Inflammatory macrophage (primary cell): ENCODE measurements around the gene GGT5.
A peak's percentile ranks its signal among the peaks of the same experiment; 100 is the strongest.

Experiments
- DNase-seq, 2 donors: peaks; one replicate each; pipeline ENCODE4 v3.0.0-alpha.2; 2020 to 2022

The GGT5 gene

DNA sequence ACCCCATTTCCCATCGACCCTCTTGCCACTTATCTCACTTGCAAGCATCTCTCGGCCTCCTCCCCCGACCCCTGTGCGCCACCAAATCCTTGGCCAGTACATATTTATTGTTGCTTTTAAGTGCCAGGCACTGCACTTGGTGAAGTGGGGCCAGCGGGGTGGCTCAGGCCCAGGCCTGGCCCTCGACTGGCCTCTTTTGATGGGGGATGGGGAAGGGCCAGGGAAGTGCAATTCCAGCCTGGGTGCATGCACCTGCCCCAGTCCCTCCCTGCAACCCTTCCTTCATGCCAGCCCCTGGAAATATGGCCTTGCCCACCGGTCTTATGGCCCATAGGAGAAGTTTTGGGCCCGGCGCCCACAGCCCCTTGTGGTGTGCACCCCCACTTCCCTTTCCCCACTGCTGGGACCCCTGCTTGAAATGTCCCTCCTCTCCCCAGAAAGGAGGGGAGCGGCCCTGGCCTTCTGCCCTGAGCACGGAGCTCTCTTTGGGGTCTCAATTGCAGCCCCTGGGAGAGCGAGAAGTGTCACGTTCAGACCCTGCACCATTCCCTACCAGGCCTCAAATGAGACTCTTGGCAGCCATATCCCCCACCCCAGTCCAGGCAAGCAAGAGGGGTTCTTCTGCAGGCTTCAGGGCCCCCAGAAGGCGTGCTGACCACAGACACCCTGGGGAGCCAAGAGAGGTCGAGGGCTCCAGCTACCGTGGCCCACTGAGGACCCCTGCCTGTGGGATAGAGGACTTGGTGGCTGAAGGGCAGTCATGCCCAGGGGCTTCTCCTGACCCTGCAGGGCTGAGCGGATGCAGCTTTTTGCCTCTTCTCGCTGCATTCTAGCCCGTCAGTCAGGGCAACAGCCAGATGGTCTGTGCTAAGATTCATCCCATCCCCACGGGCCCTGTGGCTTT is 62.6 kb downstream of the GGT5 start:
- no peak for DNase-seq

DNA sequence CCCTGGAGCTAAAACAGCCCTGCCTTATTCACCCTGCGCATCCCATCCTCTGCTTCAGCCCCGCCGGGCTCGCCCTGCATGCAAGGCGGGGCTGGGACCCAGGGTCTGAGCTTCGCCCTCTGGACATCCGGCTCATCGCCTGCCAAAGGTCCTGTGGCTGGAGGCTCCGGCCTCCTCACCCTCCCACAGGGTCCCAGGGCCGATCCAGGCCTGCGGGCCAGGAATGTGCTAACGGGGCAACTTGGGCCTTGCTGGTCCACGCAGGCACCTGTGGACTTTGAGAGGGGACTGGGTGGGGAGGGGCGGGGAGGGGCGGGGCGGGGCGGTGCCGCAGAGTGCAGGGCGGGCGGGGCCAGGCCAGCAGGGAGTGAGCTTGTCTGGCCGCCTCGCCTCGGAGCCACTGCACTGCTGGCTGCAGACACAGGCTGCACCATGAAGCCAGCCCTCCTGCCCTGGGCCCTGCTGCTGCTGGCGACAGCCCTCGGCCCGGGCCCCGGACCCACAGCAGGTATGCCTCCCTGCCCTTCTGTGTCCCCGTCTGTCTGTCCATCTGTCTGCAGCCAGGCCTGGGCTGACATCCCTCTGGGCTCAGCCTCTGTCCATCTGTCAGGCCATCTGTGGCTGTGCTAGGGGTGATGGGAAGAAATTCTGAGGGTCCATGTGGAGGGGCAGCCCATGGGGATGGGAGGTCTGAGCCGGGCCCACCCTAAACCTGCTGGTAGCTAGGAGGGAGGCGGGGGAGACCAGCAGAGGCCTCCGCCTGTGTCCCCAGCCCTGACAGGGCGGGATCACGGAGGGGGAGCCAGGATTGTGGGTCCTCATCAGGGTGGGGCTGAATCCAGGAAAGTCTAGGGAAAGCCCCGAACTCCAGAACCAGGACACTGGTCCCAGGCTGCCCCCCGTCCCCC is 63.5 kb downstream of the GGT5 start, which contains the start of gene SUSD2:
TSS of gene SUSD2 (plus strand) at position 400 of the 908 bp plus-strand sequence. CDS start at position 433, 33 bp downstream.
- DNase-seq: no peak

DNA sequence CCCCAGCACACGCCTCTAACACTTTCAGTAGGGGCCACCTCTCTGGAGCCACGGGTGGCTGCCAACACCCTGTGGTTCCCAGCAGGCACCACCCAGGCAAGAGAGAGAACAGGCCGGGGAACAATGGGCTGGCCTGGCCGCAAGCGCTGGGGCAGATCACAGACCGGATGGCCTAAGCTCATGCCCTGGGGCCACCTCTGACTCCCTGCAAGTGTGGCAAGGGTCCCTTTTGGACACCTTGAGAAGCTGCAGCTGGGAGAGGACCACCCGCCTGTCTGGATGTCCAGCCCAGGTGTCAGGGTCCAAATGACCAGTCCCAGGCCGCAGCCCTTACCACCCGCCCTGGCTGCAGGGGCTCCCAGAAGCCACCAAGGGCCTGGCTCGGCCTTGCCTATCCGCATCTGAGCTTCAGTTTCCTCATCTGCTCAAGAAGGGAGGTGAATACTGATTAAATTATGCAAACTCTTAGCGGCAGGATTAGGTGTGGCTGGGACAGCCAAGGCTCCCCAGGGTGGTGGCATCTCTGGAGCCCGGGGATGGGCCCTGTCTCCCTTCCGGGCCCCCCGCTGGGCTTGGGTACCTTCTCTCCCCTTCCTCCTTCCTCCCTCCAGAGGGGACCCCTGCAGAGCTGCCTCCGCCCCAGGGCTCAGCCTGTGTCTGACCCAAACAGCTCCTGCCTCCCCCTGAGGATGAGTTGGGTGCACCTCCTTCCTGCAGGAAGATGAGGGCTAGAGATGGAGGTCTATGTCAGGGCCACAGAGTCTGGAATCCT is 64.4 kb downstream of the GGT5 start:
- no peak for DNase-seq

DNA sequence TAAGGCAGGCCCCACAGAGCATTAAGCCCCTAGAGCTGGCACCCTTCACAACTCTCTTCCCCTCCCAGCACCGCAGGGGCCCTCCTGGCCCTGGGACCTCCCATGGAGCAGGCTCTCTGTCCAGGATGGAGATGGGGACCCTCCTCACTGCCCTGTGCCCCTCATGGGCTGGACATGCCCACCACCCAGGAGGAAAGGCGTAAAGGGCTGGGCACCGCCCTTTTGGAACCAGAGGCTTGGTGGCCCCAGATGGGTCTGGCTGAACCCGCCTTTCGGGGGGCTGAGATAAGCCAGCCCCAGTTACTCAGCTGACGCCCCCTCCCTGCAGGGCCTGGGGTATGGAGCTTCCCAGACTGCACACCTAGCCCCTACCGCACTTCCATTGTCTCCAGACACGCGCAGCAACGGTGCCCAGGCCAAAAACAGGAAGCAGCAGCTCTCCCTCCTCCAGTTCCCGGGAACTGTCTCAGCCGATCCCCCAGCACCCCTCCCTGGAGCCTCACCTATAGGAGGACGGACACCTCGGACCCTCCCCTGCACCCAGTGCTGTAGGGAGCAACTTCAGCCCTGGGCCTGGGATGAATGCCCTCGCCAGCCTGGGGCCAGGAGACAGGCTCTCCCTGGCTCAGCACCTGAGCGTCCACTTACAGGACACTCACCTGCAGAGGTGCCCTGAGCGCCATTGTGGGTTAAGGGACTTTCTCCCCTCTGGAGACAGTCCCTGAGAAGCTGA is 65.2 kb downstream of the GGT5 start:
- DNase-seq: peak in 1 of 2 donors; percentile 9

DNA sequence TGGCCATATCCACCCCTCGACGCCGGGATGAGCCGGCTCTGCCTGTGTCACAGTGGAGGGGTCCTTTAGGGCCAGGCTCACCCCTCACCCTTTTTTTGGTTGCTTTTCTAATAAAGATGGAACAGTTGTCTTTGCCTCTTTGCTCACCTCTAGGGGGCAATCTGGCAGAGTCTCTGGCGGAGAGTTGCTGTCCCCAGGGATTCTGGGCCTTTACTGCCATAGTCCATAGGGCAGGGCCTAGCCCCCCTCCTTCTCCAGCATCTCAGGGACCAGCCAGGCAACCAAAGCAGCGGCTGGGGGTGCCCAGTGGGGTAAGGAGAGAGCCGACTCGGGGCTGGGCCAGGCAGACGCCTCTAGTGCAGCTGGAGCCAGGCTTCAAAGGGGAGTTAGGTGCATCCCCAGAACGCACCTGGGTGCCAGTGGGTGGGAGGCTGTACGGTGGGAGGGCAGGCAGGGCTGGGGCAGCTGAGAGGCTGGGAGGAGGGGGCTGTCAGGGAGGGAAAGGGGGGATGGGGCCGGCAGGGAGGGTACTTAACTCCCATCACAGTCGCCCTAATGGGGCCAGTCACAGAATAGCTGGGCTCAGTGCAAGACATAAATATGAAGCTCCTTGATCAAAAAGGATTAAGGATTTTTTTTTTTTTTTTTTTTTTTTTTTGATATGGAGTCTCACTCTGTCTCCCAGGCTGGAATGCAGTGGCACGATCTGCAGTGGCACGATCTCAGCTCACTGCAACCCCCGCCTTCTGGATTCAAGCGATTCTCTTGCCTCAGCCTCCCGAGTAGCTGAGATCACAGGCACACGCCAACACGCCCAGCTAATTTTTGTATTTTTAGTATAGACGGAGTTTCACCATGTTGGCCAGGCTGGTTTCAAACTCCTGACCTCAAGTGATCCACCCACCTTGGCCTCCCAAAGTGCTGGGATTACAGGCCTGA is 66.1 kb downstream of the GGT5 start:
- peak in 1 of 2 donors; percentile 14 for DNase-seq

DNA sequence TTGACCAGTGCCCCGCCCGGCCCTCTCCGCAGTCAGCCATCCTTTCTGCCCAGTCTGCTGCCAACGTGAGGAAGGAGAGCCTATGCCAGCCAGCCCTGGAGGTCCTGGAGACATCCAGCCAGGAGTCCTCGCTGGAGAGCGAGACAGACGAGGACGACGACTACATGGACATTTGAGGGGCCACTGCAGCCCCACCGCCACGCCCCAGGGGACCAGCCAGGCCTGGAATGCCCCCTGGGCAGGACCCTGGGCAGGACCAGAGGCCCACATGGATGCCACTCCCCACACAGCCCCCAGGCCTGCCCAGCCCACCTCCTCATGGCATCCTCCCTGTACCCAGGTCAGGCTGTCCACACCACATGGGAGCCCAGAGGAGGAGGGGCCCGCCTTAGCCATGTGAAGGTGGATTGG is 66.9 kb downstream of the GGT5 start:
- no peak for DNase-seq

DNA sequence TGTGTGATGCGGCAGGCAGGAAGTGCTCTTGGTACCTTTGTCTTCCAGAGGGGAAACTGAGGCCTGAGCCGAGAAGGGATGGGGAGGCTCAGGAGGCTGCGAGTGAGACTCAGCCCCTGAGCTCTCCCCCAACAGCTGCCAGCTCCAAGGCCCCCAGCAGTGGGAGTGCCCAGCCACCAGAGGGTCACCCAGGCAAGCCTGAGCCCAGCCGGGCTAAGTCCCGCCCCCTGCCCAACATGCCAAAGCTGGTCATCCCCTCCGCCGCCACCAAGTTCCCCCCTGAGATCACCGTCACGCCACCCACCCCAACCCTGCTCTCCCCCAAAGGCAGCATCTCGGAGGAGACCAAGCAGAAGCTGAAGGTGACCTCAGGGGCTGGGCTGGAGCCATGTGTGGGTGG is 67.4 kb downstream of the GGT5 start:
- no peak for DNase-seq

DNA sequence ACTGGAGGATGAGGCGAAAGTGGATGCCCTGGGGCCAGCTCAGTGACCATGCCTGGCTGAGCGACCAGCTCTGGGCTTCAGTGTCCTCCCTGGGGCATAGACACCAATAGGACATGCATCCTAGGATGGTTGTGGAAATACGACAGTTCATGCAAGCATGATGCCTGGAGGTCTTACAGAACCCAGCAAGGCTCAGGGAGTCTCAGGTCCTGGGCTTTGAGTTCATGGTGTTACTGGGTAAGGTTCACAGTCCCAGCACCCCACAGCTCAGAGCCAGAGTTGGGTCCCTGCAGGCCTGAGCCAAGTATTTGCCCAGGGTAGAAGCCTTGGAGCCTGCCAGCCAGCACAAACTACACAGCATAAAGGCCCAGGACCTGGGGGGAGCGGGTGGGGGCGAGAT is 67.8 kb downstream of the GGT5 start:
- no peak for DNase-seq

DNA sequence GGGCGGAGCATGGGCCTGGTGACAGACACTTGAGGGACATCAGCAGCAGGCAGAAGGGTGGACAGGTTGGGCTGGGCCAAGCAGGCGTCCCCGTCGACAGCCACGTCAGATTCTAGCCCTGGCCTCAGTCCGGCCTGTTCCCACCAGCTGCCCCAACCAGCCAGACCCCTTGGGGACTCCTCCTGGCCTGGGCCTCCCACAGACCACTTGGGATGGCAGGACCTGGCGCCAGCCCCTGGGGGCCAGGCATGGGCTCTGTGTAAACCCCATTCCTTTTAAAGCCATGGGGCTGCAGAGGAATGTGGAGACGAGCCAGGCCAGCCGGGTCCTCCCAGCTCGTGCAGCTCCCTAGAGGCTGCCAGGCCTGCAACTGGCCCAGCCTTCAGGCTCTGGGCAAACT is 68.3 kb downstream of the GGT5 start:
- DNase-seq: no peak

DNA sequence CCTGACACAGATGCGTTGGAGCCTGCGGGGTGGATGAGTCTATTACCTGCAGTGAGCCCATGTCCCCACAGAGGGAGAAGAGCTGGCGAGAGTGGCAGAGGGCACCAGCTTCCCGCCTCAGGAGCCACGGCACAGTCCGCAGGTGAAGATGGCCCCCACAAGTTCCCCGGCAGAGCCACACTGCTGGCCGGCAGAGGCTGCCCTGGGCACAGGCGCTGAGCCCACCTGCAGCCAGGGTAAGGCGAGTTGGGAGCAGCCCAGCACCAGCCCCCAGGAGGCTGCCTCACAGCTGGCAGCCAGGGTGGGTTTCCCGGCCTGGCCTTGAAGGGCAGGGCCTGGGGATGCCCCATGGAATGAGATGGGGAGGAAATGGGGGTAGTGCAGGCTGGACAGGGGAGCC is 68.8 kb downstream of the GGT5 start:
- DNase-seq: no peak

DNA sequence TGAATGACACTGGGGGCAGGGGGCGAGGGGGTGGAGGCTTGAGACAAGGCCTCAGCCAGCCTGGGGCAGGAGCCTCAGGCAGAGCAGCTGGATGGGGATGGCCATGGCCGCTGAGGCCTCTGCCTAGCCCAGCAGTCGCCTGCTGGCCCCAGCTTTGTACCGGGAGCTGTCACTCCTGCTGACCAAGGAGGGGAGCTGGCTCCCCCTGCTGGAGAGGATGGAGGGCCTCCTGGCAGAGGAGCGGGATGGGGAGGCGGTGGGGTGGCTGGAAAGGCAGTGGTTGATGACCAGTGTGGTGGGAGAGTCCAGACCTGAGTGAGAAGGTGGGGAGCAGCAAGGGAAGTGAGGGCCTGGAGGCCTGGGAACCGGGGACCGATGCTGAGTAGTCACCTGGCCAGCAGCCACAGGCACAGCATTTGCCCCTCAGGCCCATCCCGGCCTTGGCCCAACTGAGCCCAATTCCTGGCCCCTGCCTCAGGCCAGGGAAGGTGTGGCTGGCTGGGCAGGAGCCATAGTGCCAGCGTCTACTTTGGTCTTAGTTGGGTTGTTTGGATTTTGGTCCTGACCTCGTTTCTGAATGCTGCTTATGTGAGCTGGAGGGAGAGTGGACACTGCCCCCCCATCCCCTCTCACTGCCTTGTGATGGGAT is 69.6 kb downstream of the GGT5 start:
- DNase-seq: peak; percentile 70 to 80

DNA sequence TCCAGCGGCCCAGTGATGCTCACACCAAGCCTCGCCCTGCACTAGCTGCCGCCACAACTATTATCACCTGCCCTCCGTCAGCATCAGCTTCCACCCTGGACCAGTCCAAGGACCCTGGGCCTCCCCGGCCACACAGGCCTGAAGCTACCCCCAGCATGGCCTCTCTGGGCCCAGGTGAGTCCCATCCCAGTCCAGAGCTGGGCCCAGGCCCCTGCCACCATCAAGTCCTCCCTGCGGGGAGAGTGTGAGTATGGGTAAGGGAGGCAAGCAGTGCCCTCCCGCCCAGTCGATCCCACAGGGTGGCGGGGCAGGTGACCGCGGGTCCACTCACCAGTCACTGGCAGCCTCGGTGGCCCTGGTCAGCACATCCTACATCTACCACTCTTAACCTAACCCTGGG is 73.1 kb downstream of the GGT5 start:
- no peak for DNase-seq

DNA sequence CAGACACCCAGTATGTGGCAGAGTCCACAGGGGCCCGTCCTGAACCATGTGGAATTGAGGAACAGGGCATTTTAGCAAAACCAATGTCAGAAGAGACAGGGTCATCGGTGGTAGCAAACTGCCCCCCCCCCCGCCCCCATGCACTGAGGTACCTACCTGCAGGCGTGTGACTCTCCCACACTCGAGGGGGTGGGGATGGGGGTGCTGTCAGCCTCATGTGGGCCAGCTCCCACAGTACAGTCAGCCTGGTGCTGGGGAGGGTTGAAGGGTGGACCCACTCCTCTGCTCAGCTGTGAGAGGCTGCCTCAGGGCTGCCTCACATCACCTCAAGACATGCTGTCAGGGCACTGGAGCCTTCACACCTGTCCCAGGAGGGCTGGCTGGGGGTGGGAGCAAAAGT is 74.2 kb downstream of the GGT5 start:
- no peak for DNase-seq

DNA sequence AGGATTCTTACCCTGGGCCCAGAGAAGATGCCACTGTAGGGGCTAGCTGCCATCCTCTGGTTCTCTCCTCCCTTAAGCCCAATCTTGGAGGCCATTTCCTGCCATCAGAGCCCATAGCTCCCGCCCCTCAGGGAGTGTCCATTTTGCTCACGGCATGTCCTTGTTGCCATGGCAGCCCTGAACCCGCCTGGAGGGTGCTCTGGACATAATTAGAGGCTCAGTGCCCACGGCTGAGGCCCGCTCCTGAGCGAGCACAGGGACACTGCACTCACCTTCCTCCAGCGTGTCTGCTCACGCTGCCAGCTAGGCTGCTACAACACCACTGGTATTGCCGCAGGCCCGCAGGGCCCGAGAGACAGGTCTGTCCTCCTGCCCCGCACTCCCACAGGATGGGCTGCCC is 74.7 kb downstream of the GGT5 start:
- no peak for DNase-seq
